ENCODE data around the gene RNF20. TPM values are rescaled to one million over a fixed set of nuclear protein-coding genes. Genes with fewer than 3 reads are reported as not detected.

RNF20 gene
- total and polyA plus RNA-seq, 2 of the 4 experiments (the other 2 are of a cell fraction), result 13.7 to 21.3 TPM

- TF ChIP-seq RAD21 (IDR thresholded peaks at IDR 0.05; ENCODE audit: low read length) (no peak), SMC3 (IDR thresholded peaks at IDR 0.05; ENCODE audit: low read depth, low read length) (no peak), USF2 (IDR thresholded peaks at IDR 0.05; ENCODE audit: low read depth, low read length) (no peak), MXI1 (IDR thresholded peaks at IDR 0.05; ENCODE audit: borderline replicate concordance, low read depth, low read length) (no peak), POLR2A (IDR thresholded peaks at IDR 0.05; ENCODE audit: low read depth, low read length) (no peak), RCOR1 (IDR thresholded peaks at IDR 0.05; ENCODE audit: insufficient replicate concordance, low read length) (no peak), MAFK (IDR thresholded peaks at IDR 0.05; ENCODE audit: low read depth, low read length) (no peak), RFX5 (IDR thresholded peaks at IDR 0.05; ENCODE audit: low read depth, low read length) (no peak), BHLHE40 (IDR thresholded peaks at IDR 0.05; ENCODE audit: low read depth, low read length) (no peak), NFE2L2 (IDR thresholded peaks at IDR 0.05; ENCODE audit: low read depth, low read length) (no peak), ELK1 (IDR thresholded peaks at IDR 0.05; ENCODE audit: borderline replicate concordance, low read depth, low read length) (no peak), CEBPB (IDR thresholded peaks at IDR 0.05; ENCODE audit: low read depth, low read length) (no peak), FOS (IDR thresholded peaks at IDR 0.05; ENCODE audit: low read depth, low read length) (no peak), CHD1 (IDR thresholded peaks at IDR 0.05; ENCODE audit: low read depth, low read length) (no peak), MAZ (IDR thresholded peaks at IDR 0.05; ENCODE audit: borderline replicate concordance, low read depth, low read length) (no peak)
- TF ChIP-seq, protein P1, sequence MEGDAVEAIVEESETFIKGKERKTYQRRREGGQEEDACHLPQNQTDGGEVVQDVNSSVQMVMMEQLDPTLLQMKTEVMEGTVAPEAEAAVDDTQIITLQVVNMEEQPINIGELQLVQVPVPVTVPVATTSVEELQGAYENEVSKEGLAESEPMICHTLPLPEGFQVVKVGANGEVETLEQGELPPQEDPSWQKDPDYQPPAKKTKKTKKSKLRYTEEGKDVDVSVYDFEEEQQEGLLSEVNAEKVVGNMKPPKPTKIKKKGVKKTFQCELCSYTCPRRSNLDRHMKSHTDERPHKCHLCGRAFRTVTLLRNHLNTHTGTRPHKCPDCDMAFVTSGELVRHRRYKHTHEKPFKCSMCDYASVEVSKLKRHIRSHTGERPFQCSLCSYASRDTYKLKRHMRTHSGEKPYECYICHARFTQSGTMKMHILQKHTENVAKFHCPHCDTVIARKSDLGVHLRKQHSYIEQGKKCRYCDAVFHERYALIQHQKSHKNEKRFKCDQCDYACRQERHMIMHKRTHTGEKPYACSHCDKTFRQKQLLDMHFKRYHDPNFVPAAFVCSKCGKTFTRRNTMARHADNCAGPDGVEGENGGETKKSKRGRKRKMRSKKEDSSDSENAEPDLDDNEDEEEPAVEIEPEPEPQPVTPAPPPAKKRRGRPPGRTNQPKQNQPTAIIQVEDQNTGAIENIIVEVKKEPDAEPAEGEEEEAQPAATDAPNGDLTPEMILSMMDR (conservative IDR thresholded peaks at IDR 0.05; ENCODE audit: low read depth, low read length), result no peak
- no peak overlapping the region for H2AK9ac ChIP-seq (replicated peaks; ENCODE audit: low read depth, low read length, poor library complexity)
- CTCF ChIA-PET, result no interaction called here
Observed at GRCh38 chr9:101504188-101504587, 29.5 kb upstream of the RNF20 start.

More at GRCh38 chr9:101504188-101504587, 29.5 kb upstream of the RNF20 start:
- Histone ChIP-seq H4K8ac (ENCODE audit: low read depth in 2 of 2, low read length in 2 of 2) (no peak overlapping the region), H2BK20ac (ENCODE audit: low read depth, low read length) (no peak overlapping the region), H3K4me1 (ENCODE audit: control insufficient read depth, insufficient read depth, low read length) (no peaks in the 10 kb centered on the region), H4K20me1 (ENCODE audit: insufficient read depth, low read length) (no peaks in the 10 kb centered on the region), H3K9me1 (ENCODE audit: insufficient read depth, low read length) (no peaks in the 10 kb centered on the region), H2AFZ (replicated peaks; ENCODE audit: low read length, poor library complexity) (no peak overlapping the region), H3K79me1 (ENCODE audit: low read depth in 1 of 2, low read length in 2 of 2) (no peaks in the 10 kb centered on the region), H2AK5ac (ENCODE audit: low read depth, low read length) (no peak overlapping the region), H3K27ac (ENCODE audit: insufficient read depth, low read length) (no peak overlapping the region), H3K4me2 (ENCODE audit: low read depth, low read length) (no peak overlapping the region), H2BK120ac (ENCODE audit: low read depth, low read length) (no peak overlapping the region), H3K23ac (ENCODE audit: low read depth, low read length) (no peak overlapping the region), H3K4ac (ENCODE audit: low read depth, low read length) (no peak overlapping the region), H3K9me3 (ENCODE audit: control insufficient read depth, insufficient read depth, low read length) (no peaks in the 10 kb centered on the region), H2BK15ac (ENCODE audit: low read depth, low read length) (no peak overlapping the region), H4K91ac (ENCODE audit: insufficient read depth, low read depth, low read length) (no peak overlapping the region), H3K56ac (ENCODE audit: extremely low read depth, insufficient read depth, low read length) (no peak overlapping the region), H3K4me3 (ENCODE audit: insufficient read depth, low read depth, low read length) (no peak overlapping the region), H3K9ac (ENCODE audit: low read depth, low read length) (no peak overlapping the region), H3K18ac (ENCODE audit: low read depth, low read length) (no peak overlapping the region), H4K5ac (ENCODE audit: low read depth, low read length) (no peak overlapping the region), H3K27me3 (ENCODE audit: control insufficient read depth, insufficient read depth, low read length) (no peaks in the 10 kb centered on the region), H3K36me3 (ENCODE audit: control insufficient read depth, insufficient read depth, low read length) (no peaks in the 10 kb centered on the region), H3K14ac (replicated peaks; ENCODE audit: low read depth, low read length) (no peak overlapping the region), H2BK5ac (ENCODE audit: low read depth, low read length, poor library complexity, severe bottlenecking) (no peak overlapping the region)
- DNase-seq (no peak), ATAC-seq (ENCODE audit: low read depth) (no peak)
- BruUV-seq (replicated peaks), result no TSS peak
- dilution Hi-C loops (cut with HindIII; ENCODE audit: low sequenced_read_pairs, unreplicated experiment), result no loop called here
- in situ Hi-C loops (cut with MboI; ENCODE audit: low sequenced_read_pairs), result no loop called here
- POLR2A ChIA-PET (ENCODE audit: unreplicated experiment), result no interaction called here
- intact Hi-C loops (cut with micrococcal nuclease), result no loop called here

Data from IMR-90 (cell line).